GM19455 (cell line): ENCODE results near the gene PRPF40B.

Experiments
- ATAC-seq: cut with Tn5 transposase; IDR thresholded peaks from one replicate; pipeline ENCODE4 v1.9.1; 2021; ENCODE audit not compliant: unreplicated experiment

Gene PRPF40B

DNA sequence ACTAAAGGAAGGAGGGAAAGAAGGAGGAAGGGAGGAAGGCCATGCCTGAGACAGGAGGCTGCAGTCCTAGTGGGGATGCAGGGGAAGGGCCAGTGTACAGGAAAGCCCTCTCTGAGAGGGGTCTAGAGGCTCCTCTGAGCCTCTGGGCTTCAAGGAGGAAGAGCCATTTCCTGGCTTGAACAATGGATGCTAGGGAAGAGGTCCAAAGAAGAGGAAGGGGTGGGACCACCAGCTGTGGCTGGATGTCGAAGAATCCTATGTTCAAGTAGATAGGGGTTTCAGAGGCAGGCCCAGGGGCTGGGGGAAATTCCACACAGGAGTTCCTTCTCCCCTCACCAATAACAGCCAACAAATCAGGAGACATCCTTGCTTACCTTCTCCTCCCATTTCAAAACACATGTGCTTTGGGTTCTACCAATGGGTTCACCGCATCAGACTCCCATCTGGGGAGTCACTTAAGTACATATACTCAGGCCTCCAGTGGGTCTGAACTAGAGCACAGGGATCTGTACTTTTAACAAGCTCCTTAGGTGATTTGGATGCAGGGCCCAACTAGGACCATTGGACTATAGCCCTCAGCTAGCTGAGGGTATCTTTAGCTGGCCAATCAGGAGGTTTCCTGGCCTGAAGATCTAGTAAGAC lies 32.4 kb downstream of the PRPF40B start:
- ATAC-seq = no peak

DNA sequence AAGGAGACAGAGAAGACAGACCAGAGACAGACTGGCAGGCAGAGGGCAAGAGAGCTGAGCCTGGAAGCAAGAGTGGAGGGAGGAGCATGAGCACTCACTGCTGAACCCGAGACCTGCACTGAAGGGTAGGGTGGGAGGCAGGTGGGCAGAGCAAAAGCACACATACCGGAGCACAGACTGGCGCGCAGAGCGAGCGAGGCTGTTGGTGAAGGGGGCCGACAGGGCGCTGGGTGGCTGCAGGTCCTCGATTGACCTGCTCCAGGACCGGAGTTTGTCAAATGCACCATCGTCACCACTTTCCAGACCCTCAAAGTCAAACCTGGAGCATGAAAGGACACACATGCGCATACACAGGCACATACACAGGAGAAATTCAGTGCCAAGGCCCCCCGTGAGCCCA lies 34.9 kb downstream of the PRPF40B start:
- ATAC-seq = no peak

DNA sequence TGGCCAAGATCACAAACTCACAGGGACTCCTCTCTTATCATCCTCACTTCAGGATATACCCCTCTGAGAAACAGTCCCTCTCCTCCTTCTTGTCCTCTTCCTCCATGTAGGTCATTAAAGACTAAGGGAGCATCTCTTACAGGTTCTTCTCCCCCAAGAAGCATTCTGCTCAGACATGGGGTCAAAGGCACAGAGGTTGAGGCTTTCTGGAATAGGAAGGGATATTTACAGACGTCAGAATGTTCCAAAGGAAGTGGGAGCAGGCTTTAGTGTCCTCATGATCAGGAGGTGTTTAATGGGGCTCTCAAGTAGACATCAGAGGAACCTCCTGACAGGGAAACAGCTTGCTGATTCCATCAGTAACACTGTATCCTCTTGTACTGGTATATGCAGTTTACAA lies 36.4 kb downstream of the PRPF40B start:
- ATAC-seq = no peak

GRCh38 chr12:49661191-49661590 lies 37.8 kb downstream of the PRPF40B start:
- ATAC-seq = no peak

DNA sequence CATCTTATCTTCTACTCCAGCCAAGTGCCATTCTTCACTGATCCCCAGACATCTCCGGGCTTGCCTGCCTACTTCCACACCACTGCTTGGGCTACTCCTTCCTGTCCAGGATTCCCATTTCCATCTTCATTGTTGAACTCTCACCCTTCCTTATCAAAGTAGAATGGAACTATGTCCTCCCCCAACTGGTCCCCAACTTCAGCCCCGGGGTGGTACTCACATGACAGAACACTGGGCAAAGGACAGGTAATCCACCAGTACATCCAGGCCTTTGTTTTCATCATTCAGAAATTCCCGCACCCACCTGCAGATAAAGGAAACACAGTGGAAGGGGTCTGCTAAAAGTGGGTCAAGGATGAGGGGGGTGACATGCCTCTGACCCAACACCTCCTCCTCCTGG lies 38.4 kb downstream of the PRPF40B start:
- ATAC-seq = no peak

GRCh38 chr12:49662998-49663843 lies 39.9 kb downstream of the PRPF40B start:
- ATAC-seq = peak; percentile 60

- ATAC-seq = no peak
Observed at GRCh38 chr12:49664167-49664566, 40.8 kb downstream of the PRPF40B start.

DNA sequence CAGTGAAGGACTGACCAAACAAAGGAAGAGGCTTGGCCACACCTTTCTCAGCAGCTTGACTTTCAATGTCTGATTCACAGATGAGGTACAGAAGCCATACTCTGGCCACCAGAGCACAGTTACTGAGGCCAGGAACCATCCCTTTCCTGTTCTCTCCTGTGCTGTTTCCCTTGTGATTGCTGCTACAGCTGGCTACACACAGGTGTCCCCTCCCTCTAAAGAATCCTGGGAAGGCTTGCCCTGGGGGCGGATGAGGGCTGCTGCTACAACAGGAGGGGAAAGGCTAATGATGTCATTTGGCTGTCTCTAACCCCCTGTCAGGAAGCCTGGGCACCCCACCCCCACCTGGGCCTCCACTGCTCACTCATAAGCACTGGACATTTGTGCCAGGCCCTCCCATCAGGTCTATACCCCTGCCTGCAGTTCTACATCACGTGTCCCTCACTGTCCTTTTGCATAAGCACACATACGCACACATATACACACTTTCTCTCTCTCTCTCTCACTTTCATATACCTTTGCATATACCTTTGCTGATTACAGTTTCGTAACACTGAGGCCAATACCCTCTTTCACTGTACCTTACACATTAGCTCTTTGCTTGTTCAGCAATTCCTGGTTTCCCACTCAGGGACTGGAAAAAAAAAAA lies 41.4 kb downstream of the PRPF40B start:
- ATAC-seq = peak; percentile 55

GRCh38 chr12:49665384-49665783 lies 42.0 kb downstream of the PRPF40B start:
- no peak for ATAC-seq

- ATAC-seq = no peak
Observed at GRCh38 chr12:49666176-49666575, 42.8 kb downstream of the PRPF40B start.

DNA sequence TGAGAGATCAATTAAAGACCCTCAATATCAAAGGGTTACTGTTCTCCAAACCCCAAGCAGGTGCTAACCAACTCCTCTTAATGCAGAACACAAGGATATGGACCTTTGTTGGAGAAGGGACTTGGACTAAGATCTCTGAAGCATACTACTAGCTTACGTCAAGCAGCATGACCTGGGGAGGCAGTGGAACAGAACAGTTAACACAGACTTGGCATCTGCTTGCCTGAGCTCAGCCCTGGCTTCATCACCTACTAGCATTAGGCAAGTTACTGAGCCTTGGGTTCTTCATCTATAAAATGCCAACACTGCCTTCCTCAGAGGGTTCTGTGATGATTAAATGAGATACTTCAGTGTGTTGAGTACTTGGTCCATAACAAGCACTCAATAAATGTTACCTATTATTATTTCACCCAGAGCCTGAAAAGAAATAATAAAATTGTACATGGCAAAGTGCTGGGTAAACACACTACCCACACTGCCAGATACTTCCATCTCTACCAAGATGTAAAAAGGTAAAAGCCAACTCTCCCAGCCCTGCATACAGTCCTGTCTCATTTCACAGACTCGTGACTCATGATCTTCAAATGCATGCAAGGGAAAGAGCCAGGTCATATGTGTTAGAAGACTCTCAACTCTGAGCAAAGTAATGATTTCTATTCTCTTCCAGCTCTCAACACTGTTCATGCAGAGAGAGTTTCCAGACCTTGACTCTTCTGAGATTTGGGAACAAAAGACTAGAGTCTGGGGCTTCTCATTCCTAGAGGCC lies 44.1 kb downstream of the PRPF40B start:
- no peak for ATAC-seq

- ATAC-seq = no peak
Observed at GRCh38 chr12:49669796-49670195, 46.4 kb downstream of the PRPF40B start.

- ATAC-seq = no peak
Observed at GRCh38 chr12:49671031-49671765, 47.8 kb downstream of the PRPF40B start.

- ATAC-seq = no peak
Observed at GRCh38 chr12:49672301-49673217, 49.2 kb downstream of the PRPF40B start.

DNA sequence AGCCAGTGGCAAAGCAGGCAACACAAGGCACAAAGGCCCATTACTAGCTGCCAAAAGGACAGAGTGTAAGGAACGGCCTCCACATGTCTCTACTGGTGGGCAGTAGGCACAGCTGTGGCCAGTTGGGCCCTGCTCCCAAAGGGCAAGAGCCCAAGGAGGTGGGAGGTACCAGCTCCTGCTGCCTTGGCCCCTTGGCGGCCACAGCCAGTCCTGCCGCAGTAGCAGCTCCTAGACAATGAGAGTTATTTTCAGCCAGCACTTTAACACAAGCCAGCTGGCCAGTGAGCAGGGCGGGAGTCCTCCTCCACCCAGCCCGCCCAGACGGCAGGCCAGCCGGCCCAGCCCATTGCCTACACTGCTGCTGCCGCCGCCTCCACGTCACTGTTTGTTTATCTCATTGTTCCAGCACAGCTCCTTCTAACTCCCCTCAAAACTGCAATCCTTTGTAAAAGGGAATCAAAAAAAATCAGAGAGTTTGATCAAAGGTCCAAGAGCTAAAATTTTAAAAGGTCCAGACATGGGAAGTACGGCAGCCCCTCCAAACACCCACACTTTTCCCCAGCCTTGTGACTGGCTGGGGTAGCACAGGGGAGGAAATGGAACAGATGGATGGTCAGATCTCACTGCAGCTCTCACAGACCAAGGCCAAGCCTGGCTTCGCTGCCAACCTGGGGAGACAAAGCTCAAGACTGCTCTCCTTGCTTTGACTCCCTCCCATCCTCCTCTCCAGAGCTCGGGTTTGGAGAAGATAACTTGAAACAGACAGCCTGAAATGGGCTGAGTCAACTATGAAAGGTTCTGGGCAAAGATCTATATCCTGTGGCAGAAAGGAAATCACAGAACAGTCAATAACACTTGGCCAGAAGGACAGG lies 50.3 kb downstream of the PRPF40B start:
- ATAC-seq = no peak

DNA sequence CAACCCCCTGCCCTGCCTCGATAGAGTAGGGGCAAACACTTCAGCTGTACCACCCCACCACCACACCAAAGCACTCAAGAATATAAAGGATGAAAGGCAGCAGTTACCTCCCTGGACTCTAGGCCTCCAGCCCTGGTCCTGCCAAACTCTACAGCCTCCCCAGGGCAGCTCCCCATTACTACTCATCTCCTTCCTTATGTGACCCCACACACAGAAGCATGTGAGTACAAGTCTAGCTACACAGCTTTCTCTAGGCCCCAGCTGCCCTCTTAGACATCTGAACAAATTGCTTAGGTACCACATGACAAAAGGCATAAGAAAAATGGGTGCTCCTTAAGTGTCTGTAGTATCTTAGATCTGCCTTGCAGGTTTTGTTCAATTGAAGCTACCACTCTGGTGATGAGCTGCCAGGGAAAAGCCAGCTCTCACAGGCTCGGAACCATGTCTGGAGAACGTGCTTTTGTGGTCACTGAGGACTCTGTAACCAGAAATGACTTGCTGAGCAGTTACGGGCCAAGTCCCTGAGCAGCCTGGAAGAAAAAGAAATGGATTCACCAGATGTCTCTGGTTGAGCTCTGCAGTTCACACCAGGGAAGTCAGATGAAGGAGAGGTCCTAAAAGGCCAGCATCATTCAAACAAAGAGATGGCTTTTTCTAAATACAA lies 51.1 kb downstream of the PRPF40B start:
- ATAC-seq = no peak

DNA sequence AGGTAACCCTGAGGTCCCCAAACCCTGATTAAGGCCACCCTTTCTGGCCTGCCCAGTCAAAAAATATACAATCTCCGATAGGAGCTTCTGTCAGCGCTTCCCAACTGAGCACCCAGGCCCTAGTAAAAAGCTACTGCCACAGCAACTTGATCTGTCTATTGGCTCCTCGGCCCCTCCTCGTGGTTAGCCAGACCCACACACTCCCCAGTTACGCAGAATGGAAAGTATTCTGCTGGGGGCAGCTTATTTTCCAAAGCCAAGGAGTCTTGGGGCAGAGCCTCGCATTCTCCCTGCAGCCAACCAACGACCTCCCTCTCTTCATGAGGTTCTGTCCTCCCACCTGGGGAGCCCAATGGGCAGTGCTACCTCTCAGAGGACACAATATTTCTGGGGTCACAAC lies 51.8 kb downstream of the PRPF40B start:
- no peak for ATAC-seq

DNA sequence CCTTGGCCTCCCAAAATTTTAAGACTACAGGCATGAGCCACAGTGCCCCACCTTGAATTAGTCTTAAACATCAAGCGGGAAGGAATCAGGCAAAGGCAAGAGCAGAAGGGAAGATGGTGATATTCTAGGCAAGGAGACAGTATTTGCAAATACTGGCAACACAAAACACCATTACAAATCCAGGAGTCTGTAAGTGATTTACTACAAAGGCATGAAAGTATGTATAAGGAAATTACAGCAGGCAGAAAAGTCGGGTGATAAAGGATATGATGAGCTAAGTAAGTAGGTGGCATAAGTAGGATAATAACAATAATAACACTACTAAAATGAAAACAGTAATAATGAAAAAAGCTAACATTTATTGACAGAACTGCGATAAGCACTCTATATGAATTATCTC lies 55.4 kb downstream of the PRPF40B start:
- ATAC-seq = no peak
